Fibroblast of peridontal ligament (primary cell): Measurements from ENCODE around the gene TSR3.

Source experiments
- DNase-seq: peaks from one replicate; pipeline ENCODE4 v3.0.0-alpha.2; 2010; ENCODE audit errors: extremely low read depth

The TSR3 gene

DNA sequence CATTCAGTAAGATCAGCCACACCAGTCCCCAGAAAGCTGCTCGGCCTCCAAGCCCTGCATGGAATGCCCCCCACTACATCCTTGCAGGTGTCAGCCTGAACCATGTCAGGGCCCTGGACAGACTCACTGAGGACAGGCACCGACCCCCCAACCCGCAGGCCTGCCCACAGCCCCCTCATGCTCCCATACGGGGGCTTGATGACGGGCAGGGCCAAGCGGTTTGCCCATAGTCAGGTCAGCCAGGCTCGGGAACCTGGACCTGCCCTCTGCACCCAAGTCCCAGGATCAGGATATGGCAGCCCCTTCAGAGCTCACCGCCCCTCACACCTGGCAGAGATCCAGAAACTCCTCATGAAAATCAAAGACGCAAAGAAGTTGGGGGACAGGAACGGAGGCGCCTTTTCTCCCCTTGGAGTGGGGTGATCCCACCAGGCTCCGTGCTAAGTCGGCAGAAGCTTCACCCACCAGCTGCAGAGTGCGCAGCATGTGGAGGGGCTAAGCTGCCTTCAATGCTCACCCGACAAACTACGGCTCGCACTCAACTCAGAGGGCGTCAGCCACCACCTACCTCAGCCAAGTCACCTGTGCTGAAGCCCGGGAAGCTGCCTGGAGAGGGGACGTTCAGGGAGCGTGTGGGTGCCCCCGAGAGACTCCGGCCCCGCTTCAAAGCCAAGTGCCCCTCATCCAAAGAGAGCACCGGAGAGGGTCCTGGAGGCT, 26.6 kb upstream of the TSR3 start:
- DNase-seq = no peak

DNA sequence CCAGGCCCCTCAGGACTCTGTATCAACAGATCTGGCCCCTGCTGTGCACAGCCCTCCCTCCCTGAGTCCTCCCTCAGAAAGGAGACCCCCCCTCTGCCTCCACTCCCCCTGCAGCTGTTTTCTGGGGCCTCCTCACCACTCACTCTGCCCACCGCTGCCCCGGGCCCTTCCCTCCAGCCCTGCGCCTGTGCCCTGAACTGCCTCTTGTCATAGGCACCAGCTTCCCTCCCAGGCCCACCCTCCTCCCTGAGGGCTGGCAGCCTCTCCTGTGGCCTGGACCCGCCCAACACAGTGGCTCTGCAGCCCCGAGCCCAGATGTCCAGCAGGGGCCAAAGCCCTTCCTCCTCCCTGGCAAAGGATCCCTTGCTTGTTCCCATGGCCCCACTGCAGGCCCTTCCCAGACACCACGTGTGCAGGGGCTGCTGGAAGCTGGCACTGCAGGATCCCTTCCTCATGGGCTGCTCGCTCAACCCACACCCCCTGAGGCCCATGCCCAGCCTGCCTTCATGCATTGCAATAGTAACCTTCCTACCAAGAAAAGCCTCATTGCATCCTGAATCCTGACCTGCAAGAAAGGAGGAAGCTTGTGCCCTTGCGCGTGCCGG, 25.8 kb upstream of the TSR3 start:
- DNase-seq = no peak

DNA sequence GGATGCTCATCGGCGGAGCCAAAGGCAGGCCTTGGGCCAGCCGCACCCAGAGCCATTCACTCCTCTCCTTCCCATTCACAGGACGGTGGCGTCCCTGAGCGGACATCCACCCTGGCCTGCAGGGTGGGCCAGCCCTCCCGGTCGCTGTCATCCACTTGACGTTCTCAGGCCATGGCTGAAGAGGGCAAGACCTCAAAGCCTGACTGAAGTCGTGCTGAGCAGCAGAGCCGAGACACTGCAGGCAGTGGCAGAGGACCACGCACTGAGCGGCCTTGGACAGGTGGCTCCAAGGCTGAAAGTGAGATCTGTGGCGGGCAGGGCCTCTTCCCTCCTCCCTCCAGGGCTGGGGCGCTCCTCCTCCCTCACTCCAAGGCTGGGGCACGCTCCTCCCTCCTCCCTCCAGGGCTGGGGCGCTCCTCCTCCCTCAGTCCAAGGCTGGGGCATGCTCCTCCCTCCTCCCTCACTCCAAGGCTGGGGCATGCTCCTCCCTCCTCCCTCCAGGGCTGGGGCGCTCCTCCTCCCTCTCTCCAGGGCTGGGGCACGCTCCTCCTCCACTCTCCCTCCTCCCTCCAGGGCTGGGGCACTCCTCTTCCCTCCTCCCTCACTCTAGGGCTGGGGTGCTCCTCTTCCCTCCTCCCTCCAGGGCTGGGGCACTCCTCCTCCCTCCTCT, 24.2 kb upstream of the TSR3 start:
- no peak for DNase-seq

GRCh38 chr16:1375298-1375640, 23.6 kb upstream of the TSR3 start:
- no peak for DNase-seq

DNA sequence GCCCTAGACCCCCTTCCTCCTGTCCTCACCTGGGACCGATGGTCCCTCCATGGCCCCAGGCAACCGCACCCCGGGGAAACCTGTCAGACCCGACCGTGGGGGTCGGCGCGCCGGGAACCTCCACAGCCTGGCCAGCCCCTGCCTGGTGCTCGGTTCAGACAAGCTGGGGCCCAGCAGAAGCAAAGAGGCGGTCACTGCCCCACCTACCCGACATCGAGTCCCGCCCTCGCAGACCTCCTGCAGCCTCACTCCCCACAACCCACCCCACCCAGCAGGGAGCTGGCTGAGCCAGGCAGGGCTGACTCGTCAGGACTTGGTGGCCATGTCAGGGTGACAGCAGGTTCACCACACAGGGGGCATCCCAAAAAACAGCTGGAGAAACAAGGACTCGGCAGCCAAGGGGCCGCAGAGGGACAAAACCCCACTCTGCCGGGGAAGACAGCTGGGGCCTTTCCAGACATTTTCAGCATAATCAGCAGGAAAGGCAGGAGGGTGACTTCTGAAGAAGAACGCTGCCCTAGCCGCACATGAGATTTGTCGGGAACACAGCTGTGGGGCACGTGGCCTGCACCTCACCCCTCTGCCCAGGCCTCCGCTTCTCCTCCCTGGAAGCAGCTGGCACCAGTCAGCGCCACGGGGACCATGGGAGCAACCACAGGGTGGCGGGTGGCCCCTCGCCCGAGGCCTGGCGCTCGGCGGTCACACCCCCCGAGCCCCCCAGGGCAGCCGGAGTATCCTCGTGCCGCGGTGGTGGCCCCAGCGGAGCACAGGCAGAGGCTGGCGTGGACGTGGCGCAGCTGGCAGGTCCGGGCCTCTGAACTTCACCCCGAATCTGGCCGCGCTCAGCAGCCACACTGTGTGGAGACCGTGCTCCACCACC, 23.0 kb upstream of the TSR3 start:
- no peak for DNase-seq

DNA sequence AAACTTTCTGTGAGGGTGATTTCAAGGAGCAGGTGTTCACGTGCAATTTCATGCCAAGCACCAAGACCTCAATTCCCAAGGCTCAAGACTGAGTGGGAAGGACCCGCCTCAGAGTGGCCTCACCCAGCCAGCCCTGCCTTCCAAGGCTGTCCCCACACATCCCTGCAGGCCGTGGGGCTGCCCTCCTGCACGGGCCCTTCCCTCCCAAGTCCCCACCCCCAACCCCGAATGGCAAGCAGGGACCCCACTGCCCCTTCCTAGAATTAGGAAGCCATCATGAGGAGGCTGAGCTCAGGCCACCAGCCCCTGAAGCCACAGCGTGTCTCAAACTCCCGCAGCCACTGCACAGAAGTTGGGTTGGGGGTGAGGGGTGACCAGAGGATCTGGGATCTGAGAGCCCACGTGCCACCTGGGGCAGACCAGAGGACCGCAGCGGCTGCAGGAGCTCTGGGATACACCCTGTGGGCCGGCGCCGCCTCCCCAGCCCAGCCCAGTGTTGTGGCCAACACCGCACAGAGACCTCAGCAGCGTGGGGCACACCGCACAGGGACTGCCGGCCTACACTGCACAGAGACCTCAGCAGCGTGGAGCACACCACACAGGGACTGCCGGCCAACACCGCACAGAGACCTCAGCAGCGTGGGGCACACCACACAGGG, 20.7 kb upstream of the TSR3 start:
- no peak for DNase-seq

DNA sequence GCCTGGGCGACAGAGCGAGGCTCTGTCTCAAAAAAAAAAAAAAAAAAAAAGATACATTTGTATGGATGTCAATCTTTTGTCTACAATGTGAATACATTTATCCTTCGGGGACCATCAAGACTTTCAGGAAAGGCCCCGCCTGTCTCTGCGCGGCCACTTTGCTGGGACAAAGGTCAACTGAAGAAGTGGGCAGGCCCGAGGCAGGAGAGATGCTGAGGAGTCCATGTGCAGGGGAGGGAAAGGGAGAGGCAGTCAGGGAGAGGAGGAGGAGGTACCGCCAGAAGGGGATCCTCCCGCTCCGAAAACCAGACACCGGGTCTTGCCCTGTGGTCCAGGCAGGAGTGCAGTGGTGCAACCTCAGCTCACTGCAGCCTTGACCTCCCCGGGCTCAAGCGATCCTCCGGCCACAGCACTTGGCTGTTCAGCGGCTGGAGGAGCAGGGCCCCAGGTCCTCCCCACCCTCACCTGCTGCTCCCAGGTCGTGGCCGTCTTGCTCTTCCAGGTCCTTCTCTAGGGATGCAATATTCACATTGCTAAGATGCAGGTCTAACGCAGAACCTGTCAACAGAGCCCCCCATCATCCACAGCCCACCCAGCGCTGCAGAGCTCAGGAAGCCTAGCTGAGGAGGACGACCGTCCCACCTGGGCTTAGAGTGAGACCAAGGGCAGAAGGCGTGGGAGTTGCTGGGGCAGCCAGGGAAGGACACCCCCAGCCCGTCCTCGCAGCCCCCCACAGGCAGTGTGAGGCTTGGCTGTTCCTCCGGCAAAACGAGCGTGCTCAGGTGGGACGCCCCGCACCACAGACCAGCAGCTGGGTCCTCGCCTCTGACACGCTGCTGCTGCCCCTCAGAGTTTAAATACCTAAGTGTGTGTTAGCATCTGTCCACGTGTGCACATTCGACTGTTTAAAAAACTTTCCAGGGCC, 19.6 kb upstream of the TSR3 start:
- DNase-seq = no peak

DNA sequence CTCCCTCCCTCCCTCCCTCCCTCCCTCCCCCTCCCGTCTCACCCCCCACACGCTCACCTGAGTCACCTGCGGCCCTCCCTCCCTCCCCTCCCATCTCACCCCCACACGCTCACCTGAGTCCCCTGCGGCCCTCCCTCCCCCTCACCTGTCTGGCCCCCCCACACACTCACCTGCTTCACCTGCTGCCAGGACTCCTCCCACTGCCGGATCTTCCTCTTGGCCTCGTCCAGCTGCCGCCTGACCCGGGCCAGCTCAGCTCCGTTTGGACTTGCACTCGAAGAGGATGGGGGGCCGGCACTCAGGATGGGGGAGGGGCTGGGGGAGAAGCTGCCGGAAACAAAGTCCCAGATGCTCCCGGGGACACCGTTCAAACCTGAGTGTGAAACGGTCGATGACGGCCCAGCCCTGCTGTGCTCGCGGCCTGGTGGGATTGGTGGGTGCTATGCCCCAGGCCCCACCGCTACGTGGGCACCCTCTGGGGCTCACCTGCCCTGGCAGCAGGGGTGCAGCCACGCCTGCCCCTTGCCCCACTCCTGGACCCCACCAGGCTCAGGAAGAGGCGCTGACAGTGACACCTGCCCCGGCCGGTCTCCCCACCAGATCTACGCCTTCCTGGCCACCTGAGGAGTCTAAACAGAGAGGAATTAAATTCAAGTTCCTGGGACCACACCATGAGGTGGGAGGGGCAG, 16.0 kb upstream of the TSR3 start:
- no peak for DNase-seq

GRCh38 chr16:1366712-1367299, 15.1 kb upstream of the TSR3 start:
- no peak for DNase-seq

- DNase-seq = no peak
Measured at GRCh38 chr16:1366060-1366711, 14.5 kb upstream of the TSR3 start.

DNA sequence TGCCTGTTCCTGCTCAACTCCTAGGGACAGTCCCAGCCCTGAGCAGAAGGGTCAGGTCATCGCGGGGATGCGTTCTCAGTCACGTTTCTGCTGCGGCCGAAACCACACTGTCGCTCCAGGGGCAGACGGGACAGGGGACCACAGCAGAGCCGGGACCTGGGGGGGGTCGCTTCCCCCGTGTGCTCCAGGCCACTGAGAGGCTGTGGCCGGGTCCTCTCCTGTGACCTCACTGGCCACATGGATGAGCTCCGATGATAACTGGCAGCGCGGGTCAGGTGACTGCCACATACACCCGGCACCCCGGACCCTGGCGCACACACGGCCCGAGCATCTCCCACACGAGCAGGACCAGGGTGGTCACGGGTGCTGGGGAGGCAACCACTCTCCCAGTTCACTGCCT, 12.8 kb upstream of the TSR3 start:
- no peak for DNase-seq

- peak; percentile 12 for DNase-seq
Measured at GRCh38 chr16:1363501-1364041, 11.9 kb upstream of the TSR3 start.

DNA sequence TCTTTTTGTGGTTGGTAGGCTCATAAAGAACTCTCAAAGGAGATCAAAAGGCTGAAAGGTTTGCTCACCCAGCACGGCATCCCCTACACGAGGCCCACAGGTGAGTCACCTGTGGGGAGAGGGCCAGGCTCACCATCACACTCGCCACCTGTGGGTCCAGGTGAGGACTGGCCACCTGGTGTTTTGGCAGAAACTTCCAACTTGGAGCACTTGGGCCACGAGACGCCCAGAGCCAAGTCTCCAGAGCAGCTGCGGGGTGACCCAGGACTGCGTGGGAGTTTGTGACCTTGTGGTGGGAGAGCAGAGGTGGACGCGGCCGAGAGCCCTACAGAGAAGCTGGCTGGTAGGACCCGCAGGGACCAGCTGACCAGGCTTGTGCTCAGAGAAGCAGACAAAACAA, 11.1 kb upstream of the TSR3 start:
- DNase-seq = no peak

- DNase-seq = no peak
Measured at GRCh38 chr16:1361685-1362360, 10.1 kb upstream of the TSR3 start.

- DNase-seq = no peak
Measured at GRCh38 chr16:1357906-1358566, 6.4 kb upstream of the TSR3 start.

- DNase-seq = no peak
Measured at GRCh38 chr16:1356061-1356900, 4.6 kb upstream of the TSR3 start.

GRCh38 chr16:1355591-1355990, 3.9 kb upstream of the TSR3 start:
- no peak for DNase-seq
